Nephron progenitor cell (in vitro differentiated cells): ENCODE results near the gene ZNF26.
"Not testable (repeated sequence)": the region's sequence is repeated elsewhere in the genome, so short reads cannot be mapped to it uniquely, and the experiment has no call there.

Experiments
- DNase-seq: peaks from one replicate; pipeline ENCODE4 v3.0.0; 2021
- H3K27ac Mint-ChIP-seq: 2 replicates; pipeline ENCODE4 v1.8.0; 2021; ENCODE audit warnings: mild to moderate bottlenecking, moderate library complexity, mixed read lengths
- H3K27me3 Mint-ChIP-seq: 2 replicates; pipeline ENCODE4 v1.8.0; 2021; ENCODE audit warnings: mild to moderate bottlenecking, low read depth, mixed read lengths; ENCODE audit not compliant: poor library complexity
- H3K36me3 Mint-ChIP-seq: 2 replicates; pipeline ENCODE4 v1.8.0; 2021; ENCODE audit warnings: low read depth, mixed read lengths
- H3K4me1 Mint-ChIP-seq: 2 replicates; pipeline ENCODE4 v1.8.0; 2021; ENCODE audit warnings: mixed read lengths
- H3K4me3 Mint-ChIP-seq: 2 replicates; pipeline ENCODE4 v1.8.0; 2021; ENCODE audit warnings: mild to moderate bottlenecking, moderate library complexity, mixed read lengths
- H3K9me3 Mint-ChIP-seq: 2 replicates; pipeline ENCODE4 v1.8.0; 2021; ENCODE audit warnings: mild to moderate bottlenecking, moderate library complexity, mixed read lengths
- CTCF ChIP-seq: fragments of 200-600 bp; sonication (generic); IDR thresholded peaks from 2 replicates; pipeline ENCODE4 v1.5.0; 2021; ENCODE audit warnings: antibody characterized with exemption

ZNF26 gene

GRCh38 chr12:132966676-132967415 is 19.3 kb upstream of the ZNF26 start:
- no peak for DNase-seq
- Mint-ChIP-seq H3K4me1 (no peaks in the 10 kb centered on the region), H3K9me3 (peaks cover 86% of the 10 kb centered on the region), H3K36me3 (peaks cover 30% of the 10 kb centered on the region), H3K27ac (no peak overlapping the region), H3K4me3 (no peak overlapping the region), H3K27me3 (no peaks in the 10 kb centered on the region)
- no peak for TF ChIP-seq CTCF

- Mint-ChIP-seq H3K9me3 (peaks cover 89% of the 10 kb centered on the region), H3K27ac (no peak overlapping the region), H3K4me3 (no peak overlapping the region), H3K27me3 (no peaks in the 10 kb centered on the region), H3K4me1 (no peaks in the 10 kb centered on the region), H3K36me3 (peaks cover 24% of the 10 kb centered on the region)
- no peak for DNase-seq
- no peak for TF ChIP-seq CTCF
Observed at GRCh38 chr12:132967736-132968135, 18.4 kb upstream of the ZNF26 start.

GRCh38 chr12:132972374-132972773 is 13.8 kb upstream of the ZNF26 start:
- H3K4me1 Mint-ChIP-seq = no peaks in the 10 kb centered on the region
- H3K4me3 Mint-ChIP-seq = no peak overlapping the region
- DNase-seq = no peak
- H3K36me3 Mint-ChIP-seq = no peaks in the 10 kb centered on the region
- H3K9me3 Mint-ChIP-seq = peaks cover 91% of the 10 kb centered on the region
- TF ChIP-seq CTCF = no peak
- no peak overlapping the region for H3K27ac Mint-ChIP-seq
- H3K27me3 Mint-ChIP-seq = peaks cover 6% of the 10 kb centered on the region

- DNase-seq = peak; percentile 24
- H3K4me1 Mint-ChIP-seq, H3K36me3 Mint-ChIP-seq, H3K27ac Mint-ChIP-seq, H3K4me3 Mint-ChIP-seq, H3K27me3 Mint-ChIP-seq: not testable (repeated sequence)
- peaks cover 91% of the 10 kb centered on the region for H3K9me3 Mint-ChIP-seq
Observed at GRCh38 chr12:132976870-132977269, 9.3 kb upstream of the ZNF26 start.

GRCh38 chr12:132986885-132987225 is 688 bp downstream of the ZNF26 start:
- peaks cover 5% of the 10 kb centered on the region for H3K27me3 Mint-ChIP-seq
- H3K9me3 Mint-ChIP-seq = peaks cover 86% of the 10 kb centered on the region
- H3K27ac Mint-ChIP-seq = peak overlapping the region; percentile 65
- no peak for DNase-seq
- TF ChIP-seq CTCF = no peak
- peaks cover 65% of the 10 kb centered on the region for H3K36me3 Mint-ChIP-seq
- H3K4me3 Mint-ChIP-seq = peak overlapping the region; percentile 94
- H3K4me1 Mint-ChIP-seq = peaks cover 18% of the 10 kb centered on the region

- Mint-ChIP-seq H3K4me1 (no peaks in the 10 kb centered on the region), H3K36me3 (peaks cover 90% of the 10 kb centered on the region), H3K27ac (no peak overlapping the region), H3K4me3 (no peak overlapping the region), H3K9me3 (peaks cover 97% of the 10 kb centered on the region), H3K27me3 (peaks cover 6% of the 10 kb centered on the region)
- no peak for TF ChIP-seq CTCF
- DNase-seq = no peak
Observed at GRCh38 chr12:132998741-132999140, 12.6 kb downstream of the ZNF26 start.
